ENCODE results near the gene ZMIZ1.

Gene ZMIZ1

DNA sequence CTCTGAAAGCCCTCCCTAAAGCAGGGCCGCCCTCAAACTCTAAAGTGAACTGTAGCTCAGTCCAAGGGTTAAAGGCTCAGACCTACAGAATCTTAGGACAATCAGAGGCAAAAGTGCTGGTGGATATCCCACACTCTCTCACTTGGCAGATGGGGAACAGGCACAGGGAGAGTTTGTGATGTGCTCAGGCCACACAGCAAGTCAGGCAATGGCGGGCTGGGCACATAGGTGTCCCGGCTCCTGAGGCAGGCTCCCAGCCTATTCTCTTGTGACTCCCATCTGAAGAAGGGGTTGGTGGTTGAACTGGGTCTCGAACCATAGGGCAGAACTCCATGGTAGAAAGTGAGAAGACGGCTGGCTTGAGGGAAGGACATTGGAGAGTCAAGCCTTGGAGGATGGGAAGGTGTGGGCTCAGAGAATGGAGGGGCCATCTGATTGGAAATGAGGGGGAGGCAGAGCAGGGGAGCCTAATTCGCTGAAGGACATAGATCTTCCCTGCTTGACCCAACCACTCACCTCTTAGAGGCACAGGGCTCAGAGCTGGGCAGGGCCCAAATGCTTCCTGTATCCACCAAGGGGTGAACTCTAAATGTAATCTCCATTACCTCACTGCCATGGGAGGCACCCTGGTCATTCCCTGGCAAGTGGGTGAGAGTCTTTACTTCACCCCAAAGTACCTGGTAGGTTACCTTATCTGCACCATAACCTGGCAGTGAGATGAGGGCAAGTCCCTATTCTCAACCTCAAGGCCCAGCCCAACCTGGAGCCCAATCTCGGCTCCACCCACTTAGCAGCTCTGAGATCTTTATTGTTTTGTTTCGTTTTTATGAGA is 4.9 kb upstream of the ZMIZ1 start:
- no peak for DNase-seq (ENCODE audit: low spot score)

- DNase-seq (ENCODE audit: low spot score) = no peak
Observed at GRCh38 chr10:79065091-79065551, 3.6 kb upstream of the ZMIZ1 start.

DNA sequence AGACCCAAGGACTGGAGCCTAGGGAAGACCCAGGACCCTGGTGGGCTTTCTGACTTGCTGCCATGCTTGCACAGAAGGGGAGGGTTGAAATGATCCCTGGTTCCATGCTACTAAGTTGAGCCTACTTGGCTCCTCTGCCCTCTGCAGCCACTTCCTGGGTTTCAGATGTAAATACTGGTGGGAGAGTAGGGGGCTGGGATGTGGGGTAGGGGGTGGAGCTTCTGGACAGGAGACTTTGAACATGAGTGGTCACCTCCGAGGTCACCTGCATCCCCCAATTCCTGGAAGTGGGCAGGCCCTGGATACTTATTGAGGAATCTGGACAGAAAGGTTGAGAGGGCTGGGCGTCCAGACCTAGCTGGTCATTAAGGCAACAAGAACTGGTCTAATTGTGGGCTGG is 2.9 kb upstream of the ZMIZ1 start:
- DNase-seq (ENCODE audit: low spot score) = no peak

- DNase-seq (ENCODE audit: low spot score) = peak; percentile 33
Observed at GRCh38 chr10:79066411-79067240, 2.1 kb upstream of the ZMIZ1 start.

GRCh38 chr10:79067241-79068202 is 1.2 kb upstream of the ZMIZ1 start:
- peak; percentile 78 for DNase-seq (ENCODE audit: low spot score)

DNA sequence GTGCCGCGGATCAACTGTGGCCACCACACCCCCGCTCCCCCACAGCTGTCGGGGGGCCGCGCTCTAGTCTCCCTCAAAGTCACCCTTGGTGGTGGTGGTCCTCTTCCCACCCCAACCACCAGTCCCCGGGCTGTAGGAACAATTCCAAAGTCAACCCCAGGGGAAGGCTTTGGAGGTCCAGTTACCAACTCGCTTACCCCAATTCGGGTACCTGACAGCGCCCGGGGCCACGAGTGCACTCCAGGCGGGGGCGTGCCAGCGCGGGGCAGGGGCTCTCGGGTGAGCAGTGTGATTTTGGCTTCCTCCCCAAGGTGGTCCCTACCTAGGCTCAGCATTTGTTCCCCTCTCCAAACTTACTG is 584 bp upstream of the ZMIZ1 start:
- no peak for DNase-seq (ENCODE audit: low spot score)

GRCh38 chr10:79069325-79070080 is 737 bp downstream of the ZMIZ1 start:
- DNase-seq (ENCODE audit: low spot score) = no peak

DNA sequence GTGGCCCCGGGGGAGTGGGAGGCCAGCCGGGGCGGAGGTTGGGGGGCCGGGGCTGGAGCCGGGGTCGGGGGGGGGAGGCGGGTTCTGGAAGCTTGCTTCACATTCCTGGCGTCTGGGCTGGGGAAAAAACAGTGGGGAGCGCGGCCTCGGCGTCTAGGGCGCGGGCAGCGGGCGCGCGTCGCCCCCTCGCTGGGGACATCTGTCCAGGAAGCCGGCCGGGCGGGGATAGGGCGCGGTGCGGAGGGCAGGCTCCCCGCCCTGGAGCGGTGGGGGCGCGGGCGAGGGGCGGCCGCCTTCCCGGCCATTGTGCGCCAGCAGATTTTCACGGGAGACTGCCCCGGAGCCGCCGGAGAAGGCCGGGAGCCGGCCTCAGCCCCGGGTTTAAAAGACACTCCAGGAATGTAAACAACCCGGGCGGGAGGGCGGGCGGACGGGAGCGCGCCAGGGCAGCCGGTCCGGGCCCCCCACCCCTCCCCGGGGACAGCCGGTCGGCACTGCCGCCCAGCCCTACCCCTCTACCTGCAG is 1.4 kb downstream of the ZMIZ1 start:
- no peak for DNase-seq (ENCODE audit: low spot score)

GRCh38 chr10:79070606-79071395 is 2.0 kb downstream of the ZMIZ1 start:
- no peak for DNase-seq (ENCODE audit: low spot score)

DNA sequence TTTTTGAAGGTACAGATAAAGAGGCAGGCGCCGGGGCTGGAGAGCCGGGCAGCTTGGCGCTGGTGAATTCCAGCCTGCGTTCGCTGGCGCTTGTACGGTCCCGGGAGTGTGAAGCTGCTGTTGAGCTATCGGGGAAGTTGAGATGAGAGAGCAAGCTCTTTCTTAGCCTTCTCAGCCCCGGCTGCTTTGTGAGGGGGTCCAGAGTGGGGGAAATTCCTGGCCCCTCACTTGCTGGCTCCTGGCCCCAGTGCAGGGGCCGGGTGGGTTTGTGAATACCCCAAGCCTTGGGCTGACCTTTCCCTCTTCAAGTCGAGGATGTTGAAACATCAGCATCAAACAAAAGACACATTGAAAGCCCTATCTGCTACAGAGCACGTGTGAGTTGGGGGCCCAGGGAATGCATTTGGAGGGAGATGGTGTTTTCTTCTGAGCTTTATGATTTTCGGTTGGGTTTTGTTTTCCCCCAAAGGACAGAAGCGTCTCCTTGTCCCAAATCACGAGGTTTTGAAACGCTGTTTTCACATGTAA is 2.7 kb downstream of the ZMIZ1 start:
- no peak for DNase-seq (ENCODE audit: low spot score)

- DNase-seq (ENCODE audit: low spot score) = no peak
Observed at GRCh38 chr10:79072041-79072441, 3.3 kb downstream of the ZMIZ1 start.

DNA sequence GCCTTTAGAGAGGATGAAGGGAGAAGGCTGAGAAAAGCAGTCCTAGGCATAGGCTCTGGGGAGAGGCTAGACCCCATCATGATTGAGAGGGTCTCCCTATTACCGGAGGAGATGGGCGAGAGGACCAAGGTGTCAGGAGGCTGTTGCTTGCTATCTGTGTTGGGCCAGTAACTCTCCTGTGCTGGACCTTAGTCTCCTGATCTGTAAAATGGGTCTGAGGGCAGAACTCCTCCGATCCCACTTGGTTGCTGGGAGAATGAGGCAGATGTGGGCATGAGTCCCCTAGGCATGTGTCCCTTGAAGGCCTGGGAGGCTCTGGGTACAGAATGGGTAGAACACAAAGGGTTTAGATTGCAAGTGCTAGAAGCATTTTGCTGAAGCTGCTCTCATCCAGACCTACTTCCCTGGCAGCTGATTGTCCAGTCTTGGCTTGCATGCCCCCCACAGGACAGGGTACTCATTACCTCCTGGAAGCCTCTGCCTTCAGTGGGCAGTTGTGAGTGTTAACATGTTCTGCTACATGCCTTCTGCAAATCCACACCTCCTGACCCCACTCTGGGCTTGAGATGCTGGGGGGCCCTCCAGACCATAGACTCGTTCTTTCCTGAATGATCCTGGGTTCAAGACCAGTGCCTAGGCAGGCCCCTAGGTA is 4.4 kb downstream of the ZMIZ1 start:
- no peak for DNase-seq (ENCODE audit: low spot score)

DNA sequence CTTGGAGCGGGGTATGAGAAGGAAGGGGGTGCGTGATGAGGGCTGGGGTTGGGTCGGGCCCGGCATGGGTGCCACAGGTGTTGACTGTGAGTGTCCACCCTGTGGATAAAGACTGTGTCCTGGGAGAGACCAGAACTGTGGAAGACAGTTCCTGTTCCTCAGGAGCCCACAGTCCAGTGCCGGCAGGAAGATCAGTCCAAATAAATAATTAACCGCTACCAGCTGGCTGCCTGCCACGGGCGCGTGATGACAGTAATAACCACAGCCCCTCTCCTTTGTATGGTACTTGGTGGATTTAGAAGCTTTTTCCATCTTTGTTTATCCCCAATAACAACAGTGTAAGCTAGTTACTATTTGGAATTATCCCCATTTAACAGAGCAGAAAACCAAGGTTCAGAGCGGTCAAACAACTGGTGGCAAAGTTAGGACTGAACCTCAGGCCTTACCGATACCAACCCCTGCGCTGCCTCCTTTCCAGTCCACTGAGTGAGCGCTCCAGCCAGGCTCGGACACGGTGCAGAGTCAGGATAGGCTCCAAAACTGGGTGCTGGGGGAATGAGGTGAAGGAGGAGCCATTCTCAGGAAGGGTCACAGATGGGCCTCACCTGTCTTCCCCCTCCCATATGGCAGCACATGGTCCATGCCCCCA is 5.1 kb downstream of the ZMIZ1 start:
- no peak for DNase-seq (ENCODE audit: low spot score)

GRCh38 chr10:79074732-79075131 is 6.0 kb downstream of the ZMIZ1 start:
- no peak for DNase-seq (ENCODE audit: low spot score)

DNA sequence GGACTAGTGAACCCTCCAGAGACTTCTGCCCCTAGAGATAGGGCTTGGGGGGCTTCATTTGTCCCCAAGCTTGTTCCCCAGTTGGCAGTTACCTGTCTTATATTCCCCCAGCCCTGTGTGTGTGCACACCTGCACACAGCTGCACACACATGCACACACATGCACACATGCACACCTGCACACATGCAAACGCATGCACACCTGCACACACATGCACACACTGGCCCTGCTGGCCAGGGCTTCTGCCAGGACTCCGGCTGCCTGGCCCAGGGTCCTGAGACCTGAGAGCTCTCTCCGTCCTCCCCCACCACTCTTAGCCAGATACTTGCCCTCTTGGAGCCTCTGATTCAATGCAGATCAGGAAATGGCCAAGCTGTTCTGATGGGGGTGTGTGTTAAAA is 6.7 kb downstream of the ZMIZ1 start:
- no peak for DNase-seq (ENCODE audit: low spot score)

- DNase-seq (ENCODE audit: low spot score) = no peak
Observed at GRCh38 chr10:79077488-79078173, 8.9 kb downstream of the ZMIZ1 start.

- no peak for DNase-seq (ENCODE audit: low spot score)
Observed at GRCh38 chr10:79078367-79079053, 9.7 kb downstream of the ZMIZ1 start.

DNA sequence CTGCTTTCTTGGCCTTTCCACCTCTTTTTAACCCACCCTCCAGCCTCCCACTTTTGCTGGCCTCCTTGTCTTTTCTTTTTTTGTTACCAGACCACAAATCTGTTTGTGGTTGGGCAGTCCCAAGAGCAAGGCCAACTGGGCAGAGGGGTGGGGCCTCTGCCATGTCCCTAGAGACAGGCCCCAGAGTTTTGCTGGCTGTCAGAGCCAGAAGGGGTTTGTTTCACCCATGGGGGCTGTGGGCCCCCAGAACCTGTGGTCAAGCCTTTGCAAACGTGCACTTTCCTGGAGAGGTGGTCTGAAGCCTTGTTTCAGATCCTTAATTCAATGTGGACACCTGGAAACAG is 10.3 kb downstream of the ZMIZ1 start:
- no peak for DNase-seq (ENCODE audit: low spot score)

Data from RKO (cell line).